Measurements from ENCODE around the gene PRSS22.

PRSS22 gene

GRCh38 chr16:2819179-2819938, 38.6 kb downstream of the PRSS22 start:
- H3K27me3 ChIP-seq (ENCODE audit: insufficient read depth, low read depth, severe bottlenecking): no peaks in the 10 kb centered on the region
- no peak for DNase-seq
- no peak for TF ChIP-seq CTCF (IDR thresholded peaks at IDR 0.05; ENCODE audit: low read depth, low read length)

GRCh38 chr16:2818272-2818876, 39.6 kb downstream of the PRSS22 start:
- Histone ChIP-seq H3K36me3 (no peaks in the 10 kb centered on the region), H3K27me3 (ENCODE audit: insufficient read depth, low read depth, severe bottlenecking) (no peaks in the 10 kb centered on the region), H3K4me3 (ENCODE audit: low read depth, low read length) (no peak overlapping the region), H3K9me3 (ENCODE audit: severe bottlenecking) (no peaks in the 10 kb centered on the region), H3K27ac (no peak overlapping the region)
- DNase-seq: no peak
- no peak for TF ChIP-seq CTCF (IDR thresholded peaks at IDR 0.05; ENCODE audit: low read depth, low read length)

More at GRCh38 chr16:2819179-2819938, 38.6 kb downstream of the PRSS22 start:
- Histone ChIP-seq H3K9me3 (ENCODE audit: severe bottlenecking) (no peaks in the 10 kb centered on the region), H3K36me3 (no peaks in the 10 kb centered on the region), H3K27ac (no peak overlapping the region), H3K4me3 (ENCODE audit: low read depth, low read length) (no peak overlapping the region)

- no peaks in the 10 kb centered on the region for H3K36me3 ChIP-seq
- no peak overlapping the region for H3K4me3 ChIP-seq (ENCODE audit: low read depth, low read length)
- no peaks in the 10 kb centered on the region for H3K9me3 ChIP-seq (ENCODE audit: severe bottlenecking)
- DNase-seq: peak; percentile 3
- TF ChIP-seq CTCF (IDR thresholded peaks at IDR 0.05; ENCODE audit: low read depth, low read length): no peak
- no peaks in the 10 kb centered on the region for H3K27me3 ChIP-seq (ENCODE audit: insufficient read depth, low read depth, severe bottlenecking)
- no peak overlapping the region for H3K27ac ChIP-seq
Observed at GRCh38 chr16:2817340-2818271, 40.4 kb downstream of the PRSS22 start.

GRCh38 chr16:2816751-2817339, 41.1 kb downstream of the PRSS22 start, which contains the start of gene PRSS21:
TSS of gene PRSS21 (plus strand) at chr16:2817237. CDS start at chr16:2817269, 32 bp downstream.
- H3K9me3 ChIP-seq (ENCODE audit: severe bottlenecking): no peaks in the 10 kb centered on the region
- no peak for TF ChIP-seq CTCF (IDR thresholded peaks at IDR 0.05; ENCODE audit: low read depth, low read length)
- DNase-seq: no peak
- no peak within 1 kb of the TSS for H3K27ac ChIP-seq
- H3K27me3 ChIP-seq (ENCODE audit: insufficient read depth, low read depth, severe bottlenecking): no peaks in the 10 kb centered on the region
- no peak within 1 kb of the TSS for H3K4me3 ChIP-seq (ENCODE audit: low read depth, low read length)
- H3K36me3 ChIP-seq: no peaks in the 10 kb centered on the region

- H3K27me3 ChIP-seq (ENCODE audit: insufficient read depth, low read depth, severe bottlenecking): no peaks in the 10 kb centered on the region
Observed at GRCh38 chr16:2815299-2815771, 42.6 kb downstream of the PRSS22 start.

More at GRCh38 chr16:2815299-2815771, 42.6 kb downstream of the PRSS22 start:
- DNase-seq: no peak
- Histone ChIP-seq H3K4me3 (ENCODE audit: low read depth, low read length) (no peak overlapping the region), H3K9me3 (ENCODE audit: severe bottlenecking) (no peaks in the 10 kb centered on the region), H3K36me3 (no peaks in the 10 kb centered on the region), H3K27ac (no peak overlapping the region)
- TF ChIP-seq CTCF (IDR thresholded peaks at IDR 0.05; ENCODE audit: low read depth, low read length): no peak

Measured in WERI-Rb-1 (cell line).